KOPT-K1 (cell line): ENCODE data around the gene LYST.

Experiments
- H3K27ac ChIP-seq: fragments of 200-600 bp; sonication (generic); 2 replicates; pipeline ENCODE4 v1.5.1; 2016; ENCODE audit warnings: antibody characterized with exemption, mild to moderate bottlenecking, low read depth, low read length; ENCODE audit not compliant: poor library complexity, severe bottlenecking
- H3K36me3 ChIP-seq: fragments of 200-600 bp; sonication (generic); 2 replicates; pipeline ENCODE4 v1.5.1; 2017; ENCODE audit warnings: antibody characterized with exemption, mild to moderate bottlenecking, low read length, moderate library complexity; ENCODE audit not compliant: insufficient read depth
- H3K9me3 ChIP-seq: fragments of 200-600 bp; sonication (generic); 2 replicates; pipeline ENCODE4 v1.5.1; 2017; ENCODE audit warnings: antibody characterized with exemption, low read length, mild to moderate bottlenecking; ENCODE audit not compliant: insufficient read depth, poor library complexity, severe bottlenecking

Gene LYST

DNA sequence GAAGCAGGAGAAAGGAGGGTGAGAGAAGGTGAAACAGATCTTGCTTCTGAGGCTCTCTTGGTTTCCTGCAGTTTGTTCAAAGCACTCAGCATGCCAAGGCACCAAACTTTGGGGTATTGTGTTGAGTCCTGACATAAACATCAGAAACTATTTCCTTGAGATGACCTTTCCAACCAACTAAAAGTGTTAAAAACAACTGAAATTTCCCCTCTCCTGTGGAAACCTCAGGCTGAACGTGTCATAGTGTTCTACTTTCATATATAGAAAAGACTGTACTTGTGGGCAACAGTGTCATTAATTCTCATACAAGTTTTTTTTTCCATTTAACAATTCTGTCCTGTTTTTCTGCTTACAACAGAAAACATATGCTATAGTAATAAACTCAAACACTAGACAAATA is 6.3 kb upstream of the LYST start:
- no peaks in the 10 kb centered on the region for H3K9me3 ChIP-seq

DNA sequence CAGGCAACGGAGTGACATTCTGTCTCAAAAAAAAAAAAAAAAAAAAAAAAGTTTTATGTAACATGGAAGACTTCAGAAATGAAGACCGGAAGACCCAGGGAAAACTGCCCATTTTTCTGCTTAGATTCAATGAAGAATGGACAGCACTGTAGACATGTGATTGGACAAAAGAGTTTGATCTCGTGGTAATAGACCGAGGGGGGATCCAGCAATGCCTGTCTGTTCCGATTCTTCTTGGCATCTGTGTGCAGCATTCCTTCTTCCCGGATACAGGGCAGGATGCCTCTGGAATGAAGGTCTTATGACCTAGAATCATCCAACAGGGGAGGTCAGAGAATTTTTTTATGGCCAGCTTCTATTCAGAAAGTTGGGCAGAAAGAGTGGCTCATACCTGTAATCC is 5.6 kb upstream of the LYST start:
- H3K36me3 ChIP-seq: no peaks in the 10 kb centered on the region
- H3K27ac ChIP-seq: no peak overlapping the region
- H3K9me3 ChIP-seq: no peaks in the 10 kb centered on the region

More for the DNA sequence above, 6.3 kb upstream of the LYST start:
- H3K27ac ChIP-seq: no peak overlapping the region
- no peaks in the 10 kb centered on the region for H3K36me3 ChIP-seq

DNA sequence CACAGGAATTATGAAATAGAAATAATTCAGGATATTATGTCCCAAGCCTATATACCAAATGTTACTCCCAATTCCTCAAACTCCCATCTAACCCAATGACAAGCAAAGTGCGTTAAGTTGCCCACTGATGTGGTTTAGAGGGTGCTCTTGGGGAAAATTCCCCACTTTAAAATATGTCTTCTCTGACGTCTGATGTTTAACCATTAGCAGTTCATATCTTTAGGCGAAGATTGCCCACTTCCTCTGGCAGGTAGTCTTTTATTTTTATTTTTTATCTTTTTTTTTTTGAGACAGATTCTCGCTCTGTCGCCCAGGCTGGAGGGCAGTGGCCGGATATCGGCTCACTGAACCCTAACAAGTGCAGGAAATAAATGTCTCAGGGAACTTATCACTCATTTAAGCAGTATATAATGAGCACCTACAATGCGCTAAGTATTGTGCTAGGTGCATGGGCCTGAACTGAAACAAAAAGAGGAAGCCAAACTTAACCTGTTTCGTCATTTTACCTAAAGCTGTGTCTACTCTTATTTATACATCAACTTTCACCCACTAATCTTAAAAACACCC is 1.3 kb upstream of the LYST start:
- Histone ChIP-seq H3K9me3 (no peaks in the 10 kb centered on the region), H3K36me3 (no peaks in the 10 kb centered on the region), H3K27ac (peak overlapping the region; percentile 78)

DNA sequence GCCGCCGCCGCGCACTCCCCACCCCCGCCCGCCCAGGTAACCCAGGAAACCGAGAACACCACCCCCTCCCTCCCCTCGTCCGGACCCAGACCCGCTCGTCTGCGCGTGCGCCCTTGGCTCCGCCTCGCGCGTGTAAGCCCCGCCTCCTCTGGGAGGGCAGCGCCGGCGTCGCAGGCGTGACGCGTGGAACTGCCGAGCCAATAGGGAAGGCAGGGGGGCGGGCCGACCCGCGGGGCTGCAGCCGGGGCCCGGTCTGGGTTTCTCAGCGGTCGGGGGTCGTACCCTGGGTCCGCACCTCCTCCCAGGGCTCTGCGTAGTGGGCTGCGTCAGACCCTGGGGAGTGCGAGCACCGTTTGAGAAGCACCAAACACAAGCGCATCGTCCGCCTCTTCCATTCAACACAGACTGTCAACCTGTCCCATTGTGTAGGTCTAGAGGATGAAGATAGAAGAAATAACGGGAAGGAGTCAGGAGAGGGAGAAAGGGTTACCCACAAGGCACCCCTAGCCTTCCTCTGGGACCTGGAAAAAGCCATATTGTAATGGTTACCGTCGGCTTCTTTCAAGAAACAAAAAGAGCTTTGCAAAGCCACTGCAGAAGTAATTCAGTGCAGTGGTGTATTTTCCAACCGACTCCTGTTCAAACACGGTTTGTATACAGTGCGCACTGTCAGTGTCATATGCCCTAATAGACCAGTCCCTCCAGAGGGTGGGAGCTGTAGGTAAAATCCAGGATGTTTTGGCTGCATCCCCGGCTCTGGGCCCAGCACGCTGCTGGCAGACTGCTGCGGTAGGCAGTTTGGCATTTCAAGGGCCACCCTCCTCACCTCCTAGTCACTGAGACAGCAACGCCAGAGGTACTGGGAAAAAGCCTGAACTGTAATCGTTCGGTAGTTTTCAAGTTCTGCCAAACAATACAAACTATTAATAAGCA is 473 bp upstream of the LYST start:
- Histone ChIP-seq H3K36me3 (no peaks in the 10 kb centered on the region), H3K27ac (peak overlapping the region; percentile 78), H3K9me3 (no peaks in the 10 kb centered on the region)

DNA sequence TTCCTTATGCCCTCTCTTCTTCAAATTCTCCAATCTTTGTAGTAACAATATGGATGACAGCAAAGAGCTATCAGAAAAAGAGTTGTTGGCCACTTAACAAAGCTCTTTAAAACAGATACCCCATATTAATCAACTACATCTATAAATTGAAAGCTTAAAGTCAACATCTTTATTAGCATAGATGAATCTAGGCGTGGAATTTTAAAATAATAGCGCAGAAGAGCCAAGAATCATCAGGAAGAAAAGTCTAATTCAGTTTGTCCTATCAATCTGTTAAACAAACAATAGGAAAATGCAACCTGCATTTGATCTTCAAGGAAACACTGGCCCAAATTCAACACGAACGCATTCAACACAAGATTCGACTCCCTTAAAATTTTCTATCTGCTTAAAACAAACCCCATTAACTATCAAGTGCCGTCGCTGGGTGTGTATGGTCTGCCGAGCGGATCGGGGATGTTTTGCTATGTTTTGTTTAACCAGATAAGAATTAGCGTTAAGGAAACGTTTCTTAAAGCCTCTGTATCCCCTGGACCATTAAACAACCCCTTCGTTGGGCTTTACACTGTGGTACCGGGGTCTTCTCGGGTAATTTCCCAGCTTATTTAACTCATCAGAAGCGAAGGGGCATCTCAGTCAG is 1.0 kb downstream of the LYST start:
- H3K27ac ChIP-seq: peak overlapping the region; percentile 52
- no peaks in the 10 kb centered on the region for H3K36me3 ChIP-seq
- H3K9me3 ChIP-seq: no peaks in the 10 kb centered on the region

DNA sequence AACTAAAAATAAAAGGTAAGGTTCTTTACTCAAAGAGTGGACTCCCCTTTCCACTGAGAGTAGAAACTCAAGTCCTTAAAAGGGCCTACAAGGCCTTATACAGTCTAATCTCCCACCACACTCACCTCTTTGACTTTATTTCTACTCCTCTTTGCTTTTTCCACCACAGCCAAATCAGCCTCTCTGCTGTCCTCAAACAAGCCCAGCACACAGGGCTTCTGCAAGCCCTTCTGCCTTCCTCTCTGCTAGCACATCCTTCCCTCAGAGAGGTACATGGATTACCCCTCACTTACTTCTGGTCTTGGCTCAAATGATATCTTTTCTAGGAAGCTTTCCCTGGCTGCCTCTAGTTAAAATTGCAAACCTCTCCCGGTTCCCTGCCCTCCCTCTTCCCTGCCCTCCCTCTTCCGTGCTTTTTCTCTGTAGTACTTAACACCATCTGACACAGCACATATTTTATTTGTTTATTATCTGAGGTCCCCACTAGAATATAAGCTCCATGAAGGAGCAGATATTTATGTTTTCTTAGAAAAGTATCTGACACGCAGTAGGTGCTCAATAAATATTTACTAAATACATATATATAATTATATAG is 1.7 kb downstream of the LYST start:
- no peaks in the 10 kb centered on the region for H3K36me3 ChIP-seq
- H3K27ac ChIP-seq: no peak overlapping the region
- H3K9me3 ChIP-seq: no peaks in the 10 kb centered on the region

DNA sequence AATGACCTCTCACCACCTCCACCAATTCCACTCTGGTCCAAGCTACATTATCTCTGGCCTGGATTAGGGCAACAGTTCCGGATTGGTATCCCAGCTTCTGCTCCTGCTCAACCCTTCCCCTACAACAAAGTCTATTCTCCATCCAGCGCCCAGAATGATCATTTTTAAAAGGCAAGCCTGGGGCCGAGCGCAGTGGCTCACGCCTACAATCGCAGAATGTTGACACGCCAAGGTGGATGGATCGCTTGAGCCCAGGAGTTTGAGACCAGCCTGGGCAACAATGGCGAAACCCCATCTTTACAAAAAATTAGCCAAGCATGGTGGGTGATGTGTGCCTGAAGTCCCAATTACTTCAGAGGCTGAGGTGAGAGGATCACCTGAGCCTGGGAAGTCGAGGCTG is 2.2 kb downstream of the LYST start:
- Histone ChIP-seq H3K27ac (no peak overlapping the region), H3K36me3 (no peaks in the 10 kb centered on the region), H3K9me3 (no peaks in the 10 kb centered on the region)

DNA sequence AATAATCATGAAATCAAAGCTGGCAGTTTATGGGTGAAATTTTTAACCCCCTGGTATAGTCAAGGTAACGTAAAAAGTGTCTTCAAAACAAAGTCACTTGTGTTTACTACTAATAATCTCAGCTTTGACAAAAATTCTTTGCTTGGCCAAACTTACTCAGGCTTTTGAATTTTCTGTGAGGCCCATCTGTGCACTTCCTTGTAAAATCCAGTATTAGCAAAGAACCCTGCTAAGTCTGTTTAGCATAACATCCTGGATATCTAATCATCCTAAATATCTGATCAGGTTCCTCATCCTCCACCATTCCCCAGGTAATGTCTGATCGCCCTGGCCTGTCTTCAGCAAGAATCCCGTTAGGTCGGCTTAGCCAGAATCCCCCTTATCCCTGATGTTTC is 3.0 kb downstream of the LYST start:
- Histone ChIP-seq H3K9me3 (no peaks in the 10 kb centered on the region), H3K27ac (no peak overlapping the region), H3K36me3 (no peaks in the 10 kb centered on the region)

DNA sequence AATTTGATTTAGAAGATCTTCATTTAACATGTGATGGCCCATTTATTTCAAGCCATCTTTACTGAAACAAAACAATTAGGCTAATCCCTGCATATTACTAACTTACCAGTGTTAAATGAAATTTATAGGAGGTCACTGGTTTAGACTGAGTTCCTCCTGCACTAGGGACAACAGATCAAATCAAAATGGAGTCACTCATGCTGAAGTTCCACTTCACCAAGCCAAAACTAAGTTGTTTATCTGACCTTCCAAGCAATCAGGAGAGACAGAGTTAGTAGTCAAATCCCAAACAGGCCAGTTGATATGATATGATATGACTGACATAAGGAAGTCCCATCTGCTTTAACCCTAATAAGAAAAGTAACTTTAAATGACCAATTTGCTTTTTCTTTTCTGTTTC is 4.8 kb downstream of the LYST start:
- Histone ChIP-seq H3K27ac (no peak overlapping the region), H3K9me3 (no peaks in the 10 kb centered on the region), H3K36me3 (no peaks in the 10 kb centered on the region)

DNA sequence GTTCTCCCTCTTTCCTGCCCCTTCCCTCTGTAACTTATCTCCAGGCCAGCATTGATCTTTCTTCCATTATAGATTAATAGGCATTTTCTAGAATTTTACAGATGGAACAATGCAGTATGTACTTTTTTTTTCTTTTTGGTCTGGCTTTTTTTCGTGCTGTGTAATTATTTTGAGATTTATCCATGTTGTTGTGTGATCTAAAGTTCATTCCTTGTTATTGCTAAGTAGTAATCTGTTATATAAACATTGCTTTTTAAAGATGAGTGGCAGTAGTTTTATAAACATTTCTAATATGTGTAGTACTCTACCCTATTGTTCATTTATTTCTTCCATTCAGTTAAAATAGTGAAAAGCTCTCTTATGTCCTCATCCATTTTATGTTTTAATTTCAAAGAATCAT is 5.9 kb downstream of the LYST start:
- no peaks in the 10 kb centered on the region for H3K36me3 ChIP-seq
- H3K9me3 ChIP-seq: no peaks in the 10 kb centered on the region
- no peak overlapping the region for H3K27ac ChIP-seq

DNA sequence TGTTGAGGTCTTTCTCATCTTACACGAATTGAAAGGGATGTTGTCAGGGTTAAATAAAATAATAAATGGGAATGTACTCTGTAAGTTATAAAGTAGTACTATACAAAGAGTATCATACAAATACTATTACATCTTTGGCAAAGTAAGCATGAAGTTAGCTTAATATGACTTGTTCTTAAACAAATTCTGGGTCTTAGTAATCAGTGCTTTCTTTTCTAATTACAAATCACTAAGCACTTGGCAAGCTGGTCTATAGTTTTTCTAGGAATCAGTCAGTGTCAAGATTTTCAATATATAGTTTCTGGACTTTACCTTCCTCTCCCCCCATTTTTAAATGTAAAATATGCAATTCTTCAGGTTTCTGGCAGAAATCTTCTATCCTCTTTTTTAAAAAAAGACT is 6.9 kb downstream of the LYST start:
- Histone ChIP-seq H3K9me3 (no peaks in the 10 kb centered on the region), H3K36me3 (no peaks in the 10 kb centered on the region), H3K27ac (no peak overlapping the region)

DNA sequence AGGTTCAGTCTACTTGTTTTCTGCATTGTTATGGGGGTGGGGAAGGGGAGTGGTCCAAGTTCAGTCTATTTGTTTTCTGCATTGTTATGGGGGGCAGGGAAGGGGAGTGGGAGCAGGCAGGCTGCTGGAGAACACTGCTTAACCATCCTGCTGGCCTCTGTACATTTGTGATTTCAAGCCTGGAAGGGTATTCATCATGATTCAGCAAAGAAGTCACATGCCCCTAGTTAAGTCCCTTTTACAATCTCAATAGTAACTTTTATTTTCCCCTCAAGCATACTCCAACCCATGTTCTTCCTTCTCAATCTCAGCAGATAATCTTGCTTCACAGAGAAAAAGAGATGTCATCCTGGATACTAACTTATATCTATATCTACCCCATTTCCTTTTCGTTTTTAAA is 7.9 kb downstream of the LYST start:
- no peaks in the 10 kb centered on the region for H3K9me3 ChIP-seq
- no peak overlapping the region for H3K27ac ChIP-seq
- H3K36me3 ChIP-seq: no peaks in the 10 kb centered on the region

DNA sequence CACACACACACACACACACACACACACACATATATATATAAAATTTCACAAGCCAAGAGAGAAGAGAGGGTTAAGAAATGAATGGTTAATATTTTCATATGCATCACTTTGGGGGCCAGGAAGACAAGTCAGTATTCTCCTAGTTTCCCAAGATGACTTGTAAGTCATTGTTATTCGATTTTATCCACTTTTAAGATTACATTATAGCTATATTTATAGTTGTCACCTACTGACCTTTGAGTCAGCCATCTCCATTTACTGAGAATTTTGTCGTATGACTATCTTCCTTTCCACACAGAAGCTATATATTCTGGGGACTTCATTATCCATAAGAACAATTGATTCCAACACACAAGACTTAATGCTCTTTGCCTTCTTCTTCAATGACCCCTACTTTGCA is 8.9 kb downstream of the LYST start:
- H3K36me3 ChIP-seq: no peaks in the 10 kb centered on the region
- H3K9me3 ChIP-seq: no peaks in the 10 kb centered on the region
- H3K27ac ChIP-seq: no peak overlapping the region

DNA sequence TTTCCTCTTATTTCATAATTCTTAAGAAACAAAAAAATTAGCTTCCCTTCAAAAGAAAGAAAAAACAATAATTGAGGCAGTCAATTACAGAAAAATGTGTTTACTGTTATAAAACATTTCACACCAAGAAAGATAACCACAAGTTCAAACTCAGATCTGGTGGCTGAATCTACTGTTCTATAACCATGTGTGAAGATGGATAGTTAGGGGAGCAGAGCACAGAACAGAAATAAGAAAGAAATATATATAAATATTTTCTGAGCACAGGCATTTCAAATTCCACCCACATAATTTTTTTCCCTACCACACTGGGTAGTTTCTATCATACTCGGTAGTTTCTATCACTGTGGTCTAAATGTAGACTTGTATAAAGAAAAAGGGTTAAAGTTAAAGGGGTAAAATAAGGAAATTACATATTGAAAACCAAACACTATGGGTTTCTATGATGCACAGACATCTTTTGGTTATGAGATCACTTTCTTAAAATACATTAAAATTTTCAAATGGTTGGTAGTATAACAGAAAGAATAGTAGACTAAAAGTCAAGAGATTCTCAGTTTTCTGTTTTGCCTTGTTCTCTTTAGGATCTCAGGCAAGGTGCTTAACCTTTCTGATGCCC is 10.8 kb downstream of the LYST start:
- no peak overlapping the region for H3K27ac ChIP-seq
- H3K9me3 ChIP-seq: no peaks in the 10 kb centered on the region
- no peaks in the 10 kb centered on the region for H3K36me3 ChIP-seq

DNA sequence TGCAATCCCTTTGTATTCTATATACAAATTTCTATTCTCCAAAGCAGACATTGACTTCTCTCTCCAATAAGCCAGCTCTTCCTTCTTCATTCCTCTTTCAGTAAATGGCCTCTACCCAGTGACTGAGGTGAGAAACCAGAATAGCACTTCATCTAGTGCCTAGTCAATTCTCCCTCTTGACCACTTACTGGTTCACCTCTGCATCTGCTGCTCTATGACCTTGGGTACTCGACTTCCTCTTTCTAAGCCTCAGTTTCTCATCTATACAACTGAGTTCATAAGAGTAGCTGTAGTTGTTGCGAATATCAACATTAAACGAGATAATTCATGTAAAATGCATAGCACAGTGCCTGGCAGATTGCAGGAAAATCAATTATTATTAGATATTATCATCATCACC is 12.4 kb downstream of the LYST start:
- Histone ChIP-seq H3K36me3 (no peaks in the 10 kb centered on the region), H3K27ac (no peak overlapping the region), H3K9me3 (no peaks in the 10 kb centered on the region)
